ENCODE measurements around the gene PRLR. TPM values are rescaled to one million over a fixed set of nuclear protein-coding genes. Genes with fewer than 3 reads are reported as not detected.

Gene PRLR
- total and polyA plus RNA-seq, 10 donors = 0.02 to 0.82 (median 0.26) TPM

DNA sequence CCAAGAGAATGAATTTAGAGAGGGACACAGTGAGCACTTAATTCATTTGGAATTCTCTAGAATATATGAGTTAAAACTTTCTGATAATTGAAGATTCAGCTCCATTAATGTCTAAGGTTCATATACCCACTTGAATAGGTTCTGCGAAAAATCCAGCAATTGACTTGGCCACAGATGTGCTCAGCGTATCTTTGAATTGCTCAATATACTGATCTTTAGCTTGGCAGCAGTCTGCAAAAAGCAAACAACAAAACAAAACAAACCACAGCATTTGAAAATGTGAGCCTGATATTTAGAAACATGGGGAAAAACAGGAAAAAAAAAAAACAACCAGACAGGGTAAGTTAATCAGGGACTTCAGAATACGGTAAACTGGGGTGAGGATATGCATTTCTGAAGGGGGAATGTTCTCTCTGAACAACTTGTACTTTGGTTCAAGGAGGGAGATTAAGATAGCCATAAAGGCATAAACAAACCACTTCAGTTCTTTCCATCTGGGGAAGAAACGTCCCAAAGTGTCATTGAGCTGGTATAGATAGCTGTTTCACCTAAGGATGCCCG lies 203.9 kb downstream of the PRLR start:
- H3K27me3 ChIP-seq (replicated peaks in 1 of 7) = no peaks in the 10 kb centered on the region
- no peaks in the 10 kb centered on the region for H3K36me3 ChIP-seq
- intact Hi-C loops (cut with DNase I; ENCODE audit: low total_unique reads) = no loop called here
- DNase-seq = no peak
- no peaks in the 10 kb centered on the region for H3K9me3 ChIP-seq
- H3K4me1 ChIP-seq = no peaks in the 10 kb centered on the region
- no peak overlapping the region for H3K27ac ChIP-seq
- no peak overlapping the region for H3K4me3 ChIP-seq
- 85 to 91% (median 89%) methylated on average over 5 of the region's 5 CpGs for WGBS, 5 donors
- TF ChIP-seq POLR2AphosphoS5 (IDR thresholded peaks at IDR 0.05) (no peak), CTCF (IDR thresholded peaks at IDR 0.05 in 8 of 11, conservative IDR thresholded peaks at IDR 0.05 in 3 of 11) (no peak), POLR2A (IDR thresholded peaks at IDR 0.05) (no peak)

DNA sequence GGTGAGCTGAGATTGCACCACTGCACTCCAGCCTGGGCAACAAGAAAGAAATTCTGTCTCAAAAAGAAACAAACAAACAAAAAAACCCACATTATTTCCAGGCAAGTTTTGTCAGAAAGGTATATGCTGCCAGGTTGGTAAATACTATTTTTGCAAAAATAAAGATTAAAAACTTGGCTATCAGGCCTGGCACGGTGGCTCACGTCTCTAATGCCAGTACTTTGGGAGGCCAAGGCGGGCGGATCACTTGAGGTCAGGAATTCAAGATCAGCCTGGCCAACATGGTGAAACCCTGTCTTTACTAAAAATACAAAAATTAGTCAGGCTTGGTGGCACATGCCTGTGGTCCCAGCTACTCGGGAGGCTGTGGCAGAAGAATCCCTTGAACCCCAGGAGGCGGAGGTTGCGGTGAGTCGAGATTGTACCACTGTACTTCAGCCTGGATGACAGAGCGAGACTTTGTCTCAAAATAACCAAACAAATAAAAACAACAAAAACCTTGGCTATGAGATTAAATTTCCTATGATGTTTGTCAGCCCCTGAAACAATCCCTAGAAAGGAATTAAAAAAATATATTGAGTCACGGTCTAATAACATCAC lies 205.3 kb downstream of the PRLR start:
- H3K27ac ChIP-seq = no peak overlapping the region
- no peaks in the 10 kb centered on the region for H3K4me1 ChIP-seq
- H3K27me3 ChIP-seq (replicated peaks in 1 of 7) = no peaks in the 10 kb centered on the region
- H3K9me3 ChIP-seq = peaks cover 0 to 4% (median 0%) of the 10 kb centered on the region in 8 donors
- H3K36me3 ChIP-seq = no peaks in the 10 kb centered on the region
- 83 to 91% (median 87%) methylated on average over 10 of the region's 10 CpGs for WGBS, 5 donors
- intact Hi-C loops (cut with DNase I; ENCODE audit: low total_unique reads) = no loop called here
- no peak overlapping the region for H3K4me3 ChIP-seq
- DNase-seq = no peak
- TF ChIP-seq POLR2AphosphoS5 (IDR thresholded peaks at IDR 0.05) (no peak), POLR2A (IDR thresholded peaks at IDR 0.05) (no peak), CTCF (IDR thresholded peaks at IDR 0.05 in 8 of 11, conservative IDR thresholded peaks at IDR 0.05 in 3 of 11) (no peak)

GRCh38 chr5:35023391-35024178 lies 206.7 kb downstream of the PRLR start:
- no peak overlapping the region for H3K4me3 ChIP-seq
- no peak overlapping the region for H3K27ac ChIP-seq
- 78 to 91% (median 90%) methylated on average over 7 of the region's 7 CpGs for WGBS, 5 donors
- no peaks in the 10 kb centered on the region for H3K4me1 ChIP-seq
- TF ChIP-seq CTCF (IDR thresholded peaks at IDR 0.05 in 8 of 11, conservative IDR thresholded peaks at IDR 0.05 in 3 of 11) = no peak
- TF ChIP-seq POLR2AphosphoS5 (IDR thresholded peaks at IDR 0.05) = no peak
- TF ChIP-seq POLR2A (IDR thresholded peaks at IDR 0.05) = no peak
- H3K9me3 ChIP-seq = peaks cover 0 to 4% (median 0%) of the 10 kb centered on the region in 8 donors
- no peaks in the 10 kb centered on the region for H3K36me3 ChIP-seq
- no peaks in the 10 kb centered on the region for H3K27me3 ChIP-seq (replicated peaks in 1 of 7)
- DNase-seq = no peak
- intact Hi-C loops (cut with DNase I; ENCODE audit: low total_unique reads) = no loop called here
